NCI-H2107 (cell line): ENCODE data around the gene CPNE4.
"Not testable (repeated sequence)": the region's sequence is repeated elsewhere in the genome, so short reads cannot be mapped to it uniquely, and the experiment has no call there.

ENCODE experiments used
- DNase-seq: peaks from one replicate; lab custom pipeline; 2025; lab: John Stamatoyannopoulos, UW

CPNE4 gene

GRCh38 chr3:131957980-131958379 is 76.8 kb downstream of the CPNE4 start:
- no peak for DNase-seq

DNA sequence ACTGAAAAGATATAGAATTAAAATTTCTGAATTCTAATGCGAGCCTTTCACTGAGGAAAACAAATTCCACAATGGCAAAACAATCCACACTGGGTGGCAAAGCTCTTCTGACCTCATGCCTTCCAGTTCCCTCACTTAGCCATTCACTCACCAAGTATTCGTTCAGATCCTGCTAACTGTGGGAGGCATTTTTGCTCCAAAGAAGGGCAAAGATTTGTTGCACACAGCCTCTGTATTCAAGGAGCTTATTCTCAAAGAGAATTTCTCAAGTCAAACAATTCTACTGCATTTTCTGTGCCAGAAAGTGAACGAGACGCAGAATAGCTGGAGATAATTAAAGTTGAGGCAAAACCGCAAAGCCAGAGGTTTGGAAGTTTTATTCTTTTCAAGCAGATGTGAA is 77.3 kb downstream of the CPNE4 start:
- DNase-seq: no peak

DNA sequence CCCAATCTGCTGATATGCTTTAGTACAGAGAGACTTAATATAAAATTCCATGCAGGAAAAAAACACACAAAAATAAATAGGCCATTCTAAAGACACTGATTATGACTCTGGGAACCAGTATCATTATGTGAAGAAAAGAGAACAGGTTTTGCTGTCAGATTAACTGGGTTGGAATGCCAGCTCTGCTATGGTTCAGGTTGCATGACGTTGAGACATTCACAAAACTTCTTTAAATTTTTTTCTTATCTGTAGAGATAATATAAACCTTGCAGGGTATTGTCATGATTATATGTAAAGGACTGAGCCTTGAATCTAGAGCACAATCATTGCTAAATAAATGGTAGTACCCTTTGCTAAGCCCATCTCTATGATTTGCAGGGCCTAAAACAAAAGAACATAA is 86.0 kb downstream of the CPNE4 start:
- DNase-seq: no peak

- no peak for DNase-seq
These were observed 90.1 kb downstream of the CPNE4 start for GRCh38 chr3:131944676-131945075.

- DNase-seq: no peak
These were observed 101.1 kb downstream of the CPNE4 start for GRCh38 chr3:131933665-131934064.

DNA sequence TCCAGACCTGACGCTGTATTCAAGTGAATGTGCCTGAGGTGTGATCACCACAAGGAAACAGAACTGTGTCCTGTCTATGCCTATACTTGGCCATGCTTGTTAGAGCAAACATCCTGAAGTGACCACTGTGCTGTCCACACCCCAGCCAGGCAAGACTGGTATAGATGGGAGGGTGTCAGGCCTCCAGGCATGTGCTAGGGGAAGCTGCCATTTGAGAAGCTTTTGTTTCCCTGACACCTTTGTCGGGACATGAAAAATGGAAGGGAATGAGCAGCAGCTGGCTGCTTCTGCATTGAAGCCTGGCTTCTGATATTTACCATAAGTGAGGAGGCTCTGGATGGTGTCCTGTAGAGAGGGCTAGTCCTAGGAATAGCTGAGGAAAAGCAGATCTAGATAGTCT is 106.2 kb downstream of the CPNE4 start:
- DNase-seq: no peak

GRCh38 chr3:131925571-131925970 is 109.2 kb downstream of the CPNE4 start:
- no peak for DNase-seq

DNA sequence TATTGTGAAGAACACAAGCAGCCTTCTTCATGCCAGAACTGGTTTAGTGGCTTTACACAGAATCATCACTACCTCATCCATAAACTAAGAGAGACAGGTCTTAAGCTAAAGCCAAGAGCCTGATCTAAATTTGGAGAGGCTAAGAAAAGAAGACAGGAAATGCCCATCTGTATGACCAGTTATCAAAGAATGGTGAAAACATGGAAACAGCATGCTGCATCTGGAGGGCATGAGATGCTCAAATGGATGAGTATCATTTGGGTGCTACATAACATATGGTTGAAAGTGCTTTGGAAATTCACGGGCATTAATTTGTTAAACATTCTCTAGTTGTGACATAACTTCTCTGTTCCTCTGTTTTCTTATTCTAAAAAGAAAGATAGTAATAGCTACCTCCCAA is 112.5 kb downstream of the CPNE4 start:
- DNase-seq: no peak

- DNase-seq: no peak
These were observed 117.8 kb downstream of the CPNE4 start for GRCh38 chr3:131917006-131917405.

DNA sequence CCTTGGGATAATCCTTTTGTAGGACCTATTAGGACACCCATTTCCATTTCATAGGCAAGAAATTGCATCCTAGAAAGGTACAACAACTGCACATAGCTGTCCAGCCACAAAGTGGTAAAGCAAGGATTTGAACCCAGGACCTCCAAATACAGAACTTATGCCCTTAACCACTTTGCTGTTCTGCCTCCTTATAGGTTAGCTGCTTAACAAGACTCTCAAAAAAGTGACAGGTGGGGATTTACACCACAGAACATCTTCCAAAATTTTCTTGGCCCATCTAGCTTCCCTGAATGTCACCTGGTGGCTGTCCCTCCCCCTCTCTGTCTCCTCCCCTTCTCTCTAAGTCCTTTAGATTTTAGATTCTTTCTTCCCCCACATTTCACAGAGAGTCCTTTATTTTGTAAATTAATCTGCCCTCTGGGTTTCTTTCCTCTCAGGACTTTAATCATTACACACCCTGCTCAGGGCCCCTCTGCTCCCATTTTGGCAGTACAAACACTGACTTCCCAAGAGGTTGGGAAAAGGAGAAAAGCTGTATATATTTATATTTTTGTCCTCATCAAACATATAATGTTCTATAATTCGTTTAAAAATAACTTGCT is 120.6 kb downstream of the CPNE4 start:
- DNase-seq: no peak

DNA sequence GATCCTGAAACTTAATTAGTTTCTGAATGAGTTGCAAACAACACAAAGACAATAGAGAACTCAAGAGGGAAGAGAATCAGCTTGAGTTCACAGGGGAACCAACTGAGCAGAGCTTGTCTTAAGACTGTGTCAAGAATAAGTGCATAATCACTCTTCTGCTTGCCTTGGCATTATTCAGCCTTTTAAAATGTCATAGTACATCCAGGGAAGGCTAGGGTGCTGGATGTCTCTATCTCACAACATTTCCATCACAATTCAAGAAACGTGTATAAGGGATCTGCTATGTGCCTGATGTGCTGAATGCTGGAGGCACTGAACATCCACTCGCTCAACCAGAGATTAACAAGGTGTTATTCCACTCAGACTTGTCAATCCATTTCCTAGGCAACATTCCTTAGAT is 122.6 kb downstream of the CPNE4 start:
- no peak for DNase-seq

- no peak for DNase-seq
These were observed 127.0 kb downstream of the CPNE4 start for GRCh38 chr3:131907796-131908195.

DNA sequence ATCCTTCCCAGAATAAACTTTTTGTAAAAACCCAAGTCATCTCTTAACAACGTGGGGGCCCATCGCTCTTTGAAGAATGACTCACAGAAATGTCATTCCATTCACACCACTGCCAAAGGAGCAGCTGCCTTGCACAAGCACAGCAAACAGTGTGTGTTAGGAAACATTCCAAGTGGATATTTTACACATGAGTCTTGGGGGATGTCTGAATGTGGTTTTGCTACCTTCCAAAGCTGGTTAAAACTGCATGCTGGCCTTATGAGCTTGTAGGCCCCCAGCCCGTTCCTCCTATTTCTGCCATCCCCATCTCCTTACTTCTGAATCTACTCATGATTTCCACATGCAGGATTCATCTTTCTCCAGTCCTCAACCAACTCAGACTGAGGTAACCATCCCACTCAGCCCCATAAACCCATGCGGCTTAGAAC is 130.8 kb downstream of the CPNE4 start:
- DNase-seq: no peak

GRCh38 chr3:131901686-131902085 is 133.1 kb downstream of the CPNE4 start:
- no peak for DNase-seq

GRCh38 chr3:131900891-131901290 is 133.9 kb downstream of the CPNE4 start:
- DNase-seq: no peak

DNA sequence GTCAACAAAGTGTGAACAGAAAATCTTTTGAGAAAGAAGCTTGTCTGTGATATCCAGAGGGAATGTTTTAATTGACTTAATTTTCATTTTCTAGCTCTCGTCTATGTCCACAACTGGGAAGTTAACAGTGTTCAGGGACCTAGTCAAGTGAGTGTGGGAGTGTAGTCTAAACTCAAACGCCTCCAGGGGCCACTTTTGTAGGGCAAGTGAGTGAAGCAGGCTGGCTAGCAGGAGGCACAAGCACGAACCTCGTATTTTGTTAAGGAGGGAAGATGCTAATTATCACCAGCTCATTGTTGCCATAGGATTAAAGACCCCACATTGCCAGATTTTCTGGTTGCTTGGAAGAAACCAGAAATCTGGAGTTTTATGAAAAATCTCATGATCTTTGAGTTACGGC is 135.8 kb downstream of the CPNE4 start:
- no peak for DNase-seq

GRCh38 chr3:131898346-131898745 is 136.5 kb downstream of the CPNE4 start:
- DNase-seq: no peak

GRCh38 chr3:131896285-131896684 is 138.5 kb downstream of the CPNE4 start:
- DNase-seq: no peak

DNA sequence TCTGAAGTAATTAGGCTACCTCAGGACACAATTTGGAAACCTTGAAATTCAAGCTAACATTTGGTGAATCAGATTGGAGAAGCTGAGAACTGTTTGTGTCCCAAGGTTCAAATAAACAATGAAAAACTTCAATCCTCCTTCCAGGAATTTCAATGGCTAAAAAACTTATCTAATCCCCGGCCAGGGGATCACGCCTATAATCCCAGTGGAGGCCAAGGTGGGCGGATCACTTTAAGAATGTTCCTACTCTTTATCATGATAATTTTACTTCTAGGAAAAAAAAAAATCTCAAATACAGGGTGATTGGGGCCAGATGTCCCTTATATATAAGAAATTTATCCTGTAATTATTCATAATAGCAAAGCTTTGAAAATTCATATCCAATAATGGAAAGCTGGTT is 139.0 kb downstream of the CPNE4 start:
- no peak for DNase-seq

DNA sequence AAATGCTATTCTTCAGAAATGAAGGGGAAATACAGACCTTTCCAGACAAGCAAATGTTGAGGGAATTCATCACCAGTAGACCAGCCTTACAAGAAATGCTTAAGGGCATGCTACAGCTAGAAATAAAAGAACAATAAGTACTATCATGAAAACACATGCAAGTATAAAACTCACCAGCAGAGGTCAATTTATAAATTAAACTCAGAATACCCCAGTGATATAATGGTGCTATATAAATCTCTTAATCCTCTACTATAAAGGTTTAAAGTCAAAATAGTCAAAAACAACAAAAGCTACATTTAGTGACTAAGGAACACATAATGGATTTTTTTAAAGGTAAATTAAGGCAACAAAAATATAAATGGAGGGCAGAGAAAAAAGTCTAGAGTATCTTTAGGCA is 142.5 kb downstream of the CPNE4 start:
- DNase-seq: no peak

- DNase-seq: not testable (repeated sequence)
These were observed 148.9 kb downstream of the CPNE4 start for GRCh38 chr3:131885871-131886270.

GRCh38 chr3:131883711-131884407 is 151.0 kb downstream of the CPNE4 start:
- no peak for DNase-seq

DNA sequence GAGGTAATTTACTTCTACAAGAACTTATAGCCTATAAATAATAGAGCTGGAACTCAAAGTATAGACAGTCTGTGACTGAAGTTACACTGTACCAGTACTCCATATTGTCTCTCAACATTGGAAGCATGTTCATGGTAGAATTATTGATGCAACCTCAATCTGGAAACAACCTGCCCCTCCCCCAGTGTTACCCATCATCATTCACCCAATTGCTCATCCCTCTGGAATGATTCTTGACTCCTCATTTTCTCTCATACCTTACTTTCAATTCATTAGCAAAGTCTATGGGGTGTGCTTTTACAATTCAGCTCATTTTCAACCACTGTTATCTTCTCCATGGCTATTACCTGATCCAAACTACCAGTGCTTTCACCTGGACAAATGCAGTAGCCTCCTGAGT is 151.7 kb downstream of the CPNE4 start:
- DNase-seq: no peak

- no peak for DNase-seq
These were observed 153.0 kb downstream of the CPNE4 start for GRCh38 chr3:131881777-131882176.
